Ovary (tissue), 9 donors: Measurements from ENCODE around the gene NRL. TPM values are rescaled to one million over a fixed set of nuclear protein-coding genes. Genes with fewer than 3 reads are reported as not detected.

ENCODE experiments used
- DNase-seq, 5 donors: peaks; one replicate each; pipeline ENCODE4 v3.0.0-alpha.2; 2019 to 2020
- H3K27ac ChIP-seq, 2 donors: fragments of 200-600 bp; one replicate each; pipeline versions ENCODE4 v1.5.1 to v1.8.0; 2019 to 2022
- H3K27me3 ChIP-seq: fragments of 200-600 bp; one replicate; pipeline ENCODE4 v1.8.0; 2022
- H3K36me3 ChIP-seq: fragments of 200-600 bp; sonication (generic); one replicate; pipeline ENCODE4 v1.5.1; 2019
- H3K4me1 ChIP-seq: one replicate; pipeline ENCODE4 v1.8.1; 2013; ENCODE audit warnings: mild to moderate bottlenecking, moderate library complexity; ENCODE audit not compliant: insufficient read depth
- H3K4me3 ChIP-seq: fragments of 200-600 bp; sonication (generic); one replicate; pipeline ENCODE4 v1.5.1; 2017
- H3K9me3 ChIP-seq, 2 donors: fragments of 200-600 bp in 1 of 2; sonication (generic) in 1 of 2; one replicate each; pipeline versions ENCODE4 v1.5.1 to v1.8.1; 2013 to 2019; ENCODE audit warnings: mild to moderate bottlenecking in 1 of 2, moderate library complexity in 1 of 2
- EP300 ChIP-seq: sonication (generic); formaldehyde crosslinking; IDR thresholded peaks from one replicate; pipeline ENCODE4 v1.6.1; 2017; ENCODE audit warnings: antibody characterized with exemption
- POLR2A ChIP-seq: fragments of 450-650 bp; IDR thresholded peaks from one replicate; pipeline ENCODE4 v1.6.1; 2017; ENCODE audit warnings: antibody characterized with exemption, mild to moderate bottlenecking, moderate library complexity
- WGBS, 3 donors: extraction: QIAGEN DNeasy Blood & Tissue Kit in 1 of 3; methylation state at CpG; one replicate each; pipeline versions ENCODE4 v1.1.5 to v1.1.7; 2013 to 2017; 5-methylcytosine and 5-hydroxymethylcytosine counted together
- intact Hi-C, 4 donors: fragments of 100-400 bp; cut with DNase I; formaldehyde crosslinking; loops; one replicate each; pipeline versions ENCODE4 v1.11.0 to v1.15.1; 2022 to 2023
- polyA plus RNA-seq, 2 donors: library from polyadenylated mRNA; stranded (reverse); fragments of 200-250 nt in 1 of 2; fragments of 350-450 nt in 1 of 2; fragmentation: Illumina TruSeq in 1 of 2; extraction: RNeasy Lipid Tissue Mini Kit (QIAGEN cat#74804) in 1 of 2; gene quantifications; one replicate each; pipeline ENCODE4 v1.2.3, GENCODE V29; 2013 to 2014
- total RNA-seq, 7 donors: library from RNA; depleted of rRNA in 2 of 7; stranded (reverse); fragments of >200 nt in 2 of 7; fragmentation: NEBNext Ultra II Directional in 3 of 7; extraction: Animal tissue kit (Norgen Biotek cat#: 25700) in 3 of 7; gene quantifications; one replicate each; pipeline versions ENCODE4 v1.1.0 to v1.2.4, GENCODE V29; 2016 to 2023
- TF ChIP-seq, protein P1 (sequence below), 3 donors: fragments of 450-650 bp in 2 of 3; fragments of 200-600 bp in 1 of 3; IDR thresholded peaks; one replicate each; pipeline versions ENCODE4 v1.5.1 to v1.8.0; 2016 to 2022; ENCODE audit warnings: antibody characterized with exemption in 3 of 3, mild to moderate bottlenecking in 1 of 3
- donor health status: DM: no; HTN: no; CAD: no; lungs with moderate emphysema.
- donor health status: DM: no; HTN: no; CAD: no.
- donor health status: Bipolar disorder and iron deficiency.
- donor health status: DM: yes; HTN: yes; CAD: no.
- donor health status: DM: no; HTN: no; CAD: no.
- donor health status: DM: yes; HTN: yes; CAD: no.

Gene NRL
- total and polyA plus RNA-seq, 9 donors, result 0.78 to 4.1 (median 2.8) TPM

DNA sequence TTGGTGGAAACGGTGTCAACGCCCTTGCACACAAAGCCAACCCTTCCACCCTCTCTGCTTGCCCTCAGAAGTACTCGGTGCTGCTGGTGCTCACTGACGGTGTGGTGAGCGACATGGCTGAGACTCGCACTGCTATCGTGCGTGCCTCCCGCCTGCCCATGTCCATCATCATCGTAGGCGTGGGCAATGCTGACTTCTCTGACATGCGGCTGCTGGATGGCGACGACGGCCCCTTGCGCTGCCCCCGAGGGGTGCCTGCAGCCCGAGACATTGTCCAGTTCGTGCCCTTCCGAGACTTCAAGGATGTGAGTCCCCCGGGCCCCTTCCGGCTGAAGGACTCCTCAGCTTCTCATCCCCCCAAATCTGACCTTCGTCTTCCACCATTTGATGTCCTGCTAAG lies 37.7 kb downstream of the NRL start:
- intact Hi-C loops, result no loop called here
- no peak for DNase-seq
- WGBS, 3 donors, result 85 to 87% (median 87%) methylated on average over 23 of the region's 23 CpGs
- Histone ChIP-seq H3K4me1 (no peaks in the 10 kb centered on the region), H3K4me3 (no peak overlapping the region), H3K27me3 (no peaks in the 10 kb centered on the region), H3K27ac (no peak overlapping the region), H3K36me3 (no peaks in the 10 kb centered on the region), H3K9me3 (no peaks in the 10 kb centered on the region)
- TF ChIP-seq POLR2A (no peak), EP300 (no peak)
- TF ChIP-seq, protein P1, sequence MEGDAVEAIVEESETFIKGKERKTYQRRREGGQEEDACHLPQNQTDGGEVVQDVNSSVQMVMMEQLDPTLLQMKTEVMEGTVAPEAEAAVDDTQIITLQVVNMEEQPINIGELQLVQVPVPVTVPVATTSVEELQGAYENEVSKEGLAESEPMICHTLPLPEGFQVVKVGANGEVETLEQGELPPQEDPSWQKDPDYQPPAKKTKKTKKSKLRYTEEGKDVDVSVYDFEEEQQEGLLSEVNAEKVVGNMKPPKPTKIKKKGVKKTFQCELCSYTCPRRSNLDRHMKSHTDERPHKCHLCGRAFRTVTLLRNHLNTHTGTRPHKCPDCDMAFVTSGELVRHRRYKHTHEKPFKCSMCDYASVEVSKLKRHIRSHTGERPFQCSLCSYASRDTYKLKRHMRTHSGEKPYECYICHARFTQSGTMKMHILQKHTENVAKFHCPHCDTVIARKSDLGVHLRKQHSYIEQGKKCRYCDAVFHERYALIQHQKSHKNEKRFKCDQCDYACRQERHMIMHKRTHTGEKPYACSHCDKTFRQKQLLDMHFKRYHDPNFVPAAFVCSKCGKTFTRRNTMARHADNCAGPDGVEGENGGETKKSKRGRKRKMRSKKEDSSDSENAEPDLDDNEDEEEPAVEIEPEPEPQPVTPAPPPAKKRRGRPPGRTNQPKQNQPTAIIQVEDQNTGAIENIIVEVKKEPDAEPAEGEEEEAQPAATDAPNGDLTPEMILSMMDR (IDR thresholded peaks at IDR 0.05), result no peak

DNA sequence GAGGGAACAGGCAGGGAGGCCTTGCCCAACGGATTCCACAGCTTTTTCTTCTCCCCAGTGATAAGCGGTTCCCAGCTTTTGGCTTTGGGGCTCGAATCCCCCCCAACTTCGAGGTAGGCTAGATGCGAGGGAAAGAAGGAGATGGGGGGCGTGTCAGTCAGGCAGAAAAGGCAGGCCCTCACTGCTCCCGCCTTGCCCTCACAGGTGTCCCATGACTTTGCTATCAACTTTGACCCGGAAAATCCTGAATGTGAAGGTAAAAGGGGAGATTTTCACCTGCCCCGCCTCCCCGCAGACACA lies 38.5 kb downstream of the NRL start:
- Histone ChIP-seq H3K27ac (no peak overlapping the region), H3K9me3 (no peaks in the 10 kb centered on the region), H3K27me3 (no peaks in the 10 kb centered on the region), H3K36me3 (no peaks in the 10 kb centered on the region), H3K4me1 (no peaks in the 10 kb centered on the region), H3K4me3 (no peak overlapping the region)
- WGBS, 3 donors, result 83 to 90% (median 85%) methylated on average over 10 of the region's 10 CpGs
- no peak for TF ChIP-seq EP300
- no peak for TF ChIP-seq POLR2A
- intact Hi-C loops, result no loop called here
- DNase-seq, result no peak

DNA sequence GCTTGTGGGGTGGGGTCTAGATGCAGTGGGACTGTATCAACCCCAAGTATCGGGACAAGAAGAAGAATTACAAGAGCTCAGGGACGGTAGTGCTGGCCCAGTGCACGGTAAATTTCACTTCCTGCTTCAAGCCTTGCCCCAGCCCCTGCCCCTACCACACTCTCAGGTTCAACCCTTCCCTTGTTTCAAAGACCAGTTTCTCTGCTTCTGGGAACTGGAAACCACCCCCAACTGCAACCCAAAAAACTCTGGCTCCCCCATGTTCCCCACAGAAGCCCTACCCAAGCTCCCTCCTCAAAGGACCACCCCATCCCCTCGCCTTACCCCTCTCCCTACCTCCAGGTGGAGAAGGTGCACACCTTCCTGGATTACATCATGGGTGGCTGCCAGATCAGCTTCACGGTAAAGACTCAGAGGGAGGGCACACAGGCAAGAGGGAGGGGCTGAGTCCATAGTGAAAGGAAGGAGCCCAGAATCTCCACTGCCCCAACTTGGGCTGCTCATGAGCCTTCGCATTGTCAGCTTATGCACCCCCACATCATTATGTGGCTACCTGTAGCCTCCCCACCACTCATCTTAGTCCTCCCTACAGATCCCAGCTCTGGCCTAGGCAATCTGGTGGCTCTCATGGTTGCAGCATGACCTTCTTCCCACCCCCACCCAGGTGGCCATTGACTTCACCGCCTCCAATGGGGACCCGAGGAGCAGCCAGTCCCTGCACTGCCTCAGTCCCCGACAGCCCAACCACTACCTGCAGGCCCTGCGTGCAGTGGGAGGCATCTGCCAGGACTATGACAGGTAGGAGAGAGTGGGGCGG lies 39.1 kb downstream of the NRL start:
- H3K9me3 ChIP-seq, result no peaks in the 10 kb centered on the region
- no peak overlapping the region for H3K27ac ChIP-seq
- TF ChIP-seq, protein P1 (IDR thresholded peaks at IDR 0.05), result no peak
- TF ChIP-seq EP300 (no peak), POLR2A (no peak)
- no peaks in the 10 kb centered on the region for H3K27me3 ChIP-seq
- no peaks in the 10 kb centered on the region for H3K36me3 ChIP-seq
- intact Hi-C loops, result no loop called here
- WGBS, 3 donors, result 72 to 77% (median 77%) methylated on average over 11 of the region's 11 CpGs
- no peaks in the 10 kb centered on the region for H3K4me1 ChIP-seq
- no peak for DNase-seq
- no peak overlapping the region for H3K4me3 ChIP-seq

DNA sequence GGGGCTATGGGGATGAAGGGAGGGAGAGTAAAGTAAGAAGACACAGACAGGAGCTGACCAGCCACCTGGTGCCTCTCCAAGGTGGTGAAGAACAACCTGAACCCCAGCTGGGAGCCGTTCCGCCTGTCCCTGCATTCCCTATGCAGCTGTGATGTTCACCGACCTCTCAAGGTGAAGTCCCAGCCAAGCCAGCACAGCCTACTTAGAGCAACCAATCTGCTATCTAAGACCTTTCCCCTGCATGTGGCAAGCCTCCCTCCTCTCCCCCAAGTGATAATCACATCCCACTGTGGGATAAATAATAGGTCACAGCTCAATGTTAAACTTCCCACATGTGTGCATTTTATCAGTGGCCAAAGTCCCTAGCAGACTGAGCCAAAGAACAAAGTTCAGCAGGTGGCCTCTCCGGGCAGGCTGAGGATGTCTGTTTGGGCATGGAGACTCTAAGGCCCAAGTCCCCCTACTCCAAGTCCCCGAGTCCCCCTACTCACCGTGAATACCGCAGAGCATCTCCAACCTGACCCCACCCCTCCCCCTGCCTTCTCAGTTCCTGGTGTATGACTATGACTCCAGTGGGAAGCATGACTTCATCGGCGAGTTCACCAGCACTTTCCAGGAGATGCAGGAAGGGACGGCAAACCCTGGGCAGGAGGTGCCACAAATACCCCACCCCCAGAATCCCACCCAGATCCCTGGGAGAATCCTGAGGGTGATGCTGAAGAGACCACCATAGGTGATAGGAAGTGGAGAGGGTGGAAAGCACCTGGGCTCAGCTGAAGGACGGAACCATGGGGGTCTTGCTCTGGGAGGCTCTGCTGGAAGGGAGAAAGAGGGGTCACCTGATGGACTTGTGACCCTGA lies 39.9 kb downstream of the NRL start:
- intact Hi-C loops, result no loop called here
- 61 to 69% (median 63%) methylated on average over 11 of the region's 11 CpGs for WGBS, 3 donors
- no peak for TF ChIP-seq EP300
- TF ChIP-seq POLR2A, result no peak
- TF ChIP-seq, protein P1 (IDR thresholded peaks at IDR 0.05), result no peak
- DNase-seq, result no peak
- Histone ChIP-seq H3K36me3 (no peaks in the 10 kb centered on the region), H3K27me3 (no peaks in the 10 kb centered on the region), H3K27ac (no peak overlapping the region), H3K4me3 (no peak overlapping the region), H3K9me3 (no peaks in the 10 kb centered on the region), H3K4me1 (no peaks in the 10 kb centered on the region)
